ENCODE data around the gene BTBD16. TPM values are rescaled to one million over a fixed set of nuclear protein-coding genes. Genes with fewer than 3 reads are reported as not detected.

The BTBD16 gene
- total RNA-seq, 2 donors from 2014 or later = not detected

- 0% methylated on average over 4 to 53 of the region's 89 CpGs for WGBS, 2 donors
- DNase-seq (peak; percentile 70 to 79 (median 73)), ATAC-seq (peak; percentile 49)
- TF ChIP-seq CTCF (IDR thresholded peaks at IDR 0.05) (no peak), POLR2A (IDR thresholded peaks at IDR 0.05) (peak; percentile 55 to 66 (median 56))
- H3K4me1 ChIP-seq = peaks cover 33% of the 10 kb centered on the region
- H3K4me3 ChIP-seq = peak overlapping the region; percentile 47 to 83
- no peaks in the 10 kb centered on the region for H3K27me3 ChIP-seq
- peak overlapping the region; percentile 95 to 99 (median 98) for H3K27ac ChIP-seq
- no peaks in the 10 kb centered on the region for H3K9me3 ChIP-seq
- H3K36me3 ChIP-seq (replicated peaks in 1 of 2; ENCODE audit: insufficient read depth in 1 of 2, low read depth in 2 of 2) = no peaks in the 10 kb centered on the region
- intact Hi-C loops (cut with DNase I) = no loop called here
Observed at GRCh38 chr10:122374859-122375678, 104.0 kb downstream of the BTBD16 start.

- ATAC-seq (no peak), DNase-seq (no peak)
- Histone ChIP-seq H3K27ac (peak overlapping the region; percentile 95 to 99 (median 98)), H3K4me1 (peaks cover 39% of the 10 kb centered on the region), H3K27me3 (no peaks in the 10 kb centered on the region), H3K36me3 (replicated peaks in 1 of 2; ENCODE audit: insufficient read depth in 1 of 2, low read depth in 2 of 2) (no peaks in the 10 kb centered on the region), H3K4me3 (peak overlapping the region; percentile 47 to 83), H3K9me3 (no peaks in the 10 kb centered on the region)
- TF ChIP-seq CTCF (IDR thresholded peaks at IDR 0.05) (no peak), POLR2A (IDR thresholded peaks at IDR 0.05) (no peak)
- WGBS, 2 donors = 1 to 2% methylated on average over 7 of the region's 7 CpGs
- intact Hi-C loops (cut with DNase I) = no loop called here
Observed at GRCh38 chr10:122375679-122376160, 104.6 kb downstream of the BTBD16 start.

DNA sequence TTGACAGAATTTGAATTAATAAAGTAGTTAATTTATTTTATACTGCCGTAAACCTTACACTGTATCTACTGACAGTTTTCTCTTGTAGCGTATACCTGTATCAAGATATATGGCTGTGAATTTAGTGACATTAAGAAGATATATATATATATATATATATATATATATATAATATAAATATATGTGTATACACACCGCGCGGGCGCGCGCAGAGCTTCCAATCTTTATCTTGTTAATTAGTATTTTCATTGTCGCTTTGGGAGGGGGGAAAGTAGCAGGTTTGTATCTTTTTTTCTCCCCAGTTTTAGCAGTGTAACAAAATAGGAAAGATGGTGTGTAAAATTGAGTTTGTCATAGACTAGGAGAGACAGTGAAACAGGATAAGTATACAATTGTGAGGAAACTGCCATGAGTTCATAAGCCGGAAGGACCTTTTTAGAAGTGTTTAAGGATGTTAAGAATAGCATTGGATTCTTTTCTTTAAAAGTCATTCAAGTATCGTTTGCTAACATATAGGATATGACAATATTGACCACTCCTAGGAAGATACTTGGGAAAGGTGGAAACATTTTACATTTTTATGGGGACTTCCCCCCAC is 105.4 kb downstream of the BTBD16 start:
- no peaks in the 10 kb centered on the region for H3K36me3 ChIP-seq (replicated peaks in 1 of 2; ENCODE audit: insufficient read depth in 1 of 2, low read depth in 2 of 2)
- H3K9me3 ChIP-seq = no peaks in the 10 kb centered on the region
- 80 to 84% methylated on average over 11 of the region's 11 CpGs for WGBS, 2 donors
- no peak for DNase-seq
- H3K27ac ChIP-seq = peak overlapping the region in 1 of 4 donors; percentile 99
- no peak for TF ChIP-seq CTCF (IDR thresholded peaks at IDR 0.05)
- TF ChIP-seq POLR2A (IDR thresholded peaks at IDR 0.05) = no peak
- intact Hi-C loops (cut with DNase I) = no loop called here
- H3K4me1 ChIP-seq = peaks cover 44% of the 10 kb centered on the region
- H3K4me3 ChIP-seq = no peak overlapping the region
- no peaks in the 10 kb centered on the region for H3K27me3 ChIP-seq
- no peak for ATAC-seq

DNA sequence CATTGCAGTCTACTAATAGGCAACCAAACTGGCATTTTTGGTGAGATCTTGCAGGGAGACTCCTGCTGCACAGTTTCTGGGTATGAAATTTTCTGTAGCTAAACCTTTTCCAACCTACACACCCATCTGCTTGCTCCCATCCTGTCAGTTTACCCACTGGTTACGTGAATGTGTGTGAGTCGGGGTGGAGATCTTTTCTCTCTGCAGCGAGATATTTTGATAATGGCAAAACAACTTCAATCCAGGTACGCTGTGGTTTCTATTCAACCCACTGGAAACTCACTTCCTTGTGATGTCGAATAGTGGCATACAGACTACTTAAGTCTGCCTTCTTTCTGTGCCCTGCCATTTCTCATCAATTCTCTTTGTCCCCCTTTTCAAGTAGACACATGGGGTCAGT is 107.9 kb downstream of the BTBD16 start:
- peaks cover 30% of the 10 kb centered on the region for H3K4me1 ChIP-seq
- peak overlapping the region in 1 of 4 donors; percentile 0 for H3K27ac ChIP-seq
- no peaks in the 10 kb centered on the region for H3K36me3 ChIP-seq (replicated peaks in 1 of 2; ENCODE audit: insufficient read depth in 1 of 2, low read depth in 2 of 2)
- no peaks in the 10 kb centered on the region for H3K27me3 ChIP-seq
- 93 to 100% methylated on average over 5 of the region's 5 CpGs for WGBS, 2 donors
- no peak for ATAC-seq
- no peaks in the 10 kb centered on the region for H3K9me3 ChIP-seq
- TF ChIP-seq POLR2A (IDR thresholded peaks at IDR 0.05) = no peak
- no peak overlapping the region for H3K4me3 ChIP-seq
- DNase-seq = no peak
- intact Hi-C loops (cut with DNase I) = no loop called here

- Histone ChIP-seq H3K4me1 (peaks cover 30% of the 10 kb centered on the region), H3K36me3 (replicated peaks in 1 of 2; ENCODE audit: insufficient read depth in 1 of 2, low read depth in 2 of 2) (no peaks in the 10 kb centered on the region), H3K27ac (peak overlapping the region in 1 of 4 donors; percentile 0), H3K9me3 (no peaks in the 10 kb centered on the region), H3K4me3 (no peak overlapping the region), H3K27me3 (no peaks in the 10 kb centered on the region)
- DNase-seq (no peak), ATAC-seq (no peak)
- intact Hi-C loops (cut with DNase I) = no loop called here
- no peak for TF ChIP-seq POLR2A (IDR thresholded peaks at IDR 0.05)
- WGBS, 2 donors = 85 to 96% methylated on average over 2 of the region's 2 CpGs
Observed at GRCh38 chr10:122379537-122379936, 108.4 kb downstream of the BTBD16 start.

All from body of pancreas (tissue), 4 donors.